ENCODE data around the gene CES2.

DNA sequence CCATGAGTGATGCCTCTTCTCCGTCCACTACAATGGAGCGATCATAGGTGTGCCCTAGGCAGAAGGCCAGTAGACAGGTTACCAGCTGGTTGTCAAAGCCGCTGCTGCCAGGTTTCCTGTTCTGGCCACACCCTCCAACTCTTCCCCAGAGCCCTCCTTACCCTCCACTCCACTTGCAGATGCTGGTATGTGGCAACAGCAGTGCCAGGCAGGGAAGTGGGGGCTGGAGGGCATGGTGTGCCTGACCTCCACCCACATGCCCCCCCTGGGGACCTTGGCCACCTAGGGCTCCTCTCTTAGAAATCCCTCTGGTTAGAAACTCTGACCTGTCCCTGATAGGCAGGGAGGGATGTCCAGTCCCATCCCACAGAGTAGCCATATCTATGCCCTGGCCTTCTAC lies 11.4 kb upstream of the CES2 start:
- TF ChIP-seq POLR2AphosphoS5 (IDR thresholded peaks at IDR 0.05; ENCODE audit: borderline replicate concordance, low read depth, low read length), result no peak
- TF ChIP-seq EZH2 (IDR thresholded peaks at IDR 0.05), result no peak
- TF ChIP-seq FOXP2 (optimal IDR thresholded peaks at IDR 0.05; ENCODE audit: control extremely low read depth, extremely low read length, insufficient read depth), result no peak

Data from SK-N-MC (cell line).